GM12872 (cell line): ENCODE data around the gene MCOLN1.

Experiments used
- TF ChIP-seq, protein P1 (sequence below): IDR thresholded peaks from 3 replicates; pipeline ENCODE4 v1.5.1; 2011; ENCODE audit warnings: low read depth, mild to moderate bottlenecking, low read length, moderate library complexity; ENCODE audit not compliant: insufficient read depth

MCOLN1 gene

DNA sequence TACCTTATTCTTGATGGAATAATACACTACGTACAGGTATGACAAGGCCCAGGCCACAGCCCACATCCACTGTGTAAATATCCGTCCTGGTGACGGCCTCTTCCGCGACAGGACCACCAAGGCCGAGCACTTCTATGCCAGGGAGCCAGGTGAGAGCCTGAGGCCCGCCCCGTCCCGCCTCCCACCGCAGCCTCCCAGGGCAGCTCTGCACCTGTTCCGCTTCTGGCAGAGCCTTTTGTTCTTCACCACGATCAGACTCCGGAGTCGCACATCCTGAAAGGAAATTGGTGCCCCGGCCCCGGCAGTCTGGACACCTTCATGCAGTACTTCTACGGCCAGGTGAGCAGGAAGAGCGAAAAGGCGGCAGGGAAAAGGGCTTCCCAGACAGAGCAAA is 17.1 kb upstream of the MCOLN1 start:
- TF ChIP-seq, protein P1, sequence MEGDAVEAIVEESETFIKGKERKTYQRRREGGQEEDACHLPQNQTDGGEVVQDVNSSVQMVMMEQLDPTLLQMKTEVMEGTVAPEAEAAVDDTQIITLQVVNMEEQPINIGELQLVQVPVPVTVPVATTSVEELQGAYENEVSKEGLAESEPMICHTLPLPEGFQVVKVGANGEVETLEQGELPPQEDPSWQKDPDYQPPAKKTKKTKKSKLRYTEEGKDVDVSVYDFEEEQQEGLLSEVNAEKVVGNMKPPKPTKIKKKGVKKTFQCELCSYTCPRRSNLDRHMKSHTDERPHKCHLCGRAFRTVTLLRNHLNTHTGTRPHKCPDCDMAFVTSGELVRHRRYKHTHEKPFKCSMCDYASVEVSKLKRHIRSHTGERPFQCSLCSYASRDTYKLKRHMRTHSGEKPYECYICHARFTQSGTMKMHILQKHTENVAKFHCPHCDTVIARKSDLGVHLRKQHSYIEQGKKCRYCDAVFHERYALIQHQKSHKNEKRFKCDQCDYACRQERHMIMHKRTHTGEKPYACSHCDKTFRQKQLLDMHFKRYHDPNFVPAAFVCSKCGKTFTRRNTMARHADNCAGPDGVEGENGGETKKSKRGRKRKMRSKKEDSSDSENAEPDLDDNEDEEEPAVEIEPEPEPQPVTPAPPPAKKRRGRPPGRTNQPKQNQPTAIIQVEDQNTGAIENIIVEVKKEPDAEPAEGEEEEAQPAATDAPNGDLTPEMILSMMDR: no peak

DNA sequence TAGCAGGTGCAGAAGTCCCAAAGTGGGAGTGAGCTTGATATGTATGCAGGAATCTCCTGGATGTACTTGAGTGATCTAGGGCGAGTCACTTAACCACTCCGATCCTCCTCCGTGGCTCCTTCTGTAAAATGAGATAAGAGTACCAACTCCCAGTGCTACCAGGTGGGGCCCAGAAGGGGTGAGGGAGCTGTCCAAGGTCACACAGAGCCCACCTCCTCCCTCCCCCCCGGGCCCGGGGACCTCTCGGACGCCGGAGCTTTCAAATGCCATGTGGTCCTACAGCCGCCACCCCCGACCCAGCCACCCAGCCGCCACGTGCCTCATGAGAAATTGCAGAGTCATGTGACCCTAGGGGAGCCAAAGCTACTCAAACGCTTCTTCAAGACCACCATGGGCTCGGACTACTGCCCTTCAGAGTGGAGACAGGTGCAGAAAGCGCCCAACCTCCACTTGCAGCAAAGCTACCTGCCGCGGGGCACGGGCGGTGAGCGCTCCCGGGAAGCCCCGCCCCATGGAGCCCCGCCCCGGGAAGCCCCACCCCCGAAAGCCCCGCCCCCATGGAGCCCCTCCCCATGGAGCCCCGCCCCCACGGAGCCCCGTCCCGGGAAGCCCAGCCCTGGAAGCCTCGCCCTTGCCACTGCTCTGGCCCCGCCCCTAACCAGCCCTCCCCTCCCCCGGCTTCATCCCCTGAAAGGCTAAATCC is 16.6 kb upstream of the MCOLN1 start:
- TF ChIP-seq, protein P1: no peak

DNA sequence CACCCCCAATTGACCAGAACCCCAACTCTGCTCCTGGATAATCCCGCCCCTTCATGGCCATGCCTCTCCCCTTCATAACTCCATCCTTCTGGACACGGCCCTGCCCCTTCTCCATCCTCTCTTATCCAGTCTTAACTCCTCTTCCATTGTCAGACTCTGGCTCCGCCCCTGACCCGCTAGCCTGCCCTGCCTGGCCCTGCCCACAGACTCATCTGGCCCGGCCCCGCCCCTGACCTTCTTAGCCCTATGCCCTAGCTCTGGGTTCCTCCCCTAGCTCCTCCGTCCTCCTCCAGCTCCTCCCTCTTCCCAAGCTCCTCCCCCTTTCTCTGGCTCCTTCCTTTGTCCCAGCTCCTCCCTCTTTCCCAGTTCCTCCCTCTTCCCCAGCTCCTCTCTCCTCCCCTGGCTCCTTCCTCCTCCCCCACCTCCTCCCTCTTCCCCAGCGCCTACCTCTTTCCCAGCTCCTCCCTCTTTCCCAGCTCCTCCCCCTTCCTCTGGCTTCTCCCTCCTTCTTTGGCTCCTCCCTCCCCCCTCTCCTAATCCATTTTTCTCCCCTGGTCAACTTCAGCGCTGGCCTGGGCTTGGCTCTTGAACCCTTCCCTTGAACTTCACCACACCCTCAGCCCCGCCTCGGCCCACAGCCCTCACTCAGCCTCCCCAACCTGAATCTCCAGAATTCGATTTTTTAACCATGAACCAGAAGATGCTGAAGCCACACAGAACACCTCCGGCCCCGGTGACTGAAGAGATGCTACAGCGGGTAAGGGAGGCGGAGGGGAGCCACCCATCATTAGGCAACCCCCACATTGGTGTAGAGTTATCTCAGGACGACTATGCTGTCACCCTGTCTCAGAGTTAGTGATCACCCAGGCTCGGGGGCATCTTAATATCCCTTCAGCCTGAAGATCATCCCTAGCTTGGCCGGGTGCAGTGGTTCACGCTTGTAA is 15.8 kb upstream of the MCOLN1 start:
- TF ChIP-seq, protein P1: no peak

DNA sequence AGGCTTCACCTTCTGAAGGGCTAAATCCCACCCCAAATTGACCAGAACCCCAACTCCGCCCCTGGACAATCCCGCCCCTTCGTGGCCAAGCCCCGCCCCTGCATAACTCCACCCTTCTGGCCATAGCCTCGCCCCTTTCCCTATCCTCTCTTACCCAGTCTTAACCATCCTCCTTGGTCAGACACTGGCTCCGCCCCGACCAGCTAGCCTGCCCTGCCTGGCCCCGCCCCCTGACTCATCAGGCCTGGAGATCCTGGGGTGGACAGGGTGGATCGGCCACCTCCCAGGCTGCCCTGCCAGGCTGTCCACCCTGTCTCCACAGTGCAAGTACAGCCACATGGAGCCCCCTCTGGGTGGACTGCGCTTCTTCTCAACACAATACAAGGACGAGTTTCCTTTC is 14.5 kb upstream of the MCOLN1 start:
- TF ChIP-seq, protein P1: no peak

DNA sequence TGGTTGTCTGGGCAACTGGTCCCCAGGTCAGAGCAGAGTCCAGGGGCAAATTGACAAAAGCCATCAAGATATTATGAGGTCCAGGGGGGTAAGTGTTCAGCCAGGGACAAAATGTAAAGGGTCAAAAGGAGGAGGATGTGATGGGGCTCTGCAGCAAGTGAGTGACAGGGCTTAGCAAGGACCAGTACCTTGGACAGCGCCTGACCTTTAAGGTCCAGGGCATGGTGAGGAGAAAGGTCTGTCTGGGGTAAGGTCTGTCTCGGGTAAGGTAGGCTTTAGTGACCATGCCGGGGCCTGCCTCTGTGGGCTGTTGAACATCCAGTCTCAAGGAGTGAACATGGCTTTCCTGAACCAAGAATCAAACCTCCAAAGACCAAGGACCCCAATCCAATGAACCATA is 12.8 kb upstream of the MCOLN1 start:
- TF ChIP-seq, protein P1: no peak

DNA sequence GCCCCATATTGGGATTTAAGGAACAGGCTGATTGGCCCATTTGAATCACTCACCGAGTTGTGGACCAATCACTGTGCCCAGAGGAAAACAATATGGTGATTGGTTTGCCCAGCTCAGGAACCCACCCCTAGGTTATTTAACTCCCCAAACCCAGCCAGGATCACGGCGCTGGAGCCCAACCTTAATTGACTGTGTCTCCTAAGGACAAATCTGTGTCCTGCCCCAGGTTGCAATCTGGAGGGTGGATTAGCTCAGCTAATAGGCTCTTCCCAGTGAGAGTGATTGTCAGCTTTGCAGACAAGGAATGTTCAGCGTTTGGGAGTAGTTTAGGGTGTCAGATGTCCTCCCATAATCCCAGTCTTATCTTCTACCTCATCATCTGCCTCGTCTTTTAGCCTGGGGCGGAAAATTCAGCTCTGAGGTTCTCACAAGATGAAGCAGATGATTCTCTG is 10.0 kb upstream of the MCOLN1 start:
- TF ChIP-seq, protein P1: no peak
